IPS DF 6.9 (cell line): ENCODE results near the gene PGC.

Experiments used
- DNase-seq: peaks from one replicate; pipeline ENCODE4 v3.0.0-alpha.2; 2013; ENCODE audit warnings: low read depth, low spot score
- H3K27ac ChIP-seq: one replicate; pipeline ENCODE4 v1.5.1; 2013; ENCODE audit warnings: low read length, control low read depth
- H3K27me3 ChIP-seq: 2 replicates; pipeline ENCODE4 v1.6.1; 2013; ENCODE audit warnings: mild to moderate bottlenecking, low read length; ENCODE audit not compliant: control insufficient read depth, insufficient read depth
- H3K36me3 ChIP-seq: 2 replicates; pipeline ENCODE4 v1.6.1; 2013; ENCODE audit warnings: low read length; ENCODE audit not compliant: control insufficient read depth, insufficient read depth
- H3K4me1 ChIP-seq: 2 replicates; pipeline ENCODE4 v1.6.1; 2013; ENCODE audit warnings: low read length; ENCODE audit not compliant: control insufficient read depth, insufficient read depth
- H3K4me3 ChIP-seq: 2 replicates; pipeline ENCODE4 v1.5.1; 2013; ENCODE audit warnings: mild to moderate bottlenecking, low read length
- H3K9me3 ChIP-seq: 2 replicates; pipeline ENCODE4 v1.6.1; 2013; ENCODE audit warnings: low read length, inconsistent platforms; ENCODE audit not compliant: control insufficient read depth, insufficient read depth
- WGBS: extraction: QIAGEN DNeasy Blood & Tissue Kit; methylation state at CpG from one replicate; pipeline ENCODE4 v1.1.7; 2013; ENCODE audit warnings: mixed read lengths, missing lambda C conversion rate; ENCODE audit not compliant: insufficient read length, insufficient coverage; 5-methylcytosine and 5-hydroxymethylcytosine counted together

Gene PGC

GRCh38 chr6:41785254-41785653 is 38.1 kb upstream of the PGC start:
- H3K27ac ChIP-seq: no peak overlapping the region
- peaks cover 4% of the 10 kb centered on the region; the same call in 1 of the 2 replicates for H3K36me3 ChIP-seq
- peaks cover 5% of the 10 kb centered on the region; the same call in 1 of the 2 replicates for H3K27me3 ChIP-seq
- H3K4me3 ChIP-seq: no peak overlapping the region
- peaks cover 4% of the 10 kb centered on the region for H3K4me1 ChIP-seq
- H3K9me3 ChIP-seq: no peaks in the 10 kb centered on the region
- no peak for DNase-seq
- WGBS: no CpG with 5 or more reads among the region's 11 CpGs

- peaks cover 4% of the 10 kb centered on the region for H3K4me1 ChIP-seq
- H3K4me3 ChIP-seq: no peak overlapping the region
- WGBS: no CpG with 5 or more reads among the region's 5 CpGs
- DNase-seq: no peak
- H3K36me3 ChIP-seq: peaks cover 4% of the 10 kb centered on the region; the same call in 1 of the 2 replicates
- H3K27ac ChIP-seq: no peak overlapping the region
- no peaks in the 10 kb centered on the region for H3K9me3 ChIP-seq
- H3K27me3 ChIP-seq: peaks cover 5% of the 10 kb centered on the region; the same call in 1 of the 2 replicates
Observed at GRCh38 chr6:41784581-41785171, 37.5 kb upstream of the PGC start.

- WGBS: no CpG with 5 or more reads among the region's 6 CpGs
Observed at GRCh38 chr6:41783106-41783780, 36.0 kb upstream of the PGC start.

DNA sequence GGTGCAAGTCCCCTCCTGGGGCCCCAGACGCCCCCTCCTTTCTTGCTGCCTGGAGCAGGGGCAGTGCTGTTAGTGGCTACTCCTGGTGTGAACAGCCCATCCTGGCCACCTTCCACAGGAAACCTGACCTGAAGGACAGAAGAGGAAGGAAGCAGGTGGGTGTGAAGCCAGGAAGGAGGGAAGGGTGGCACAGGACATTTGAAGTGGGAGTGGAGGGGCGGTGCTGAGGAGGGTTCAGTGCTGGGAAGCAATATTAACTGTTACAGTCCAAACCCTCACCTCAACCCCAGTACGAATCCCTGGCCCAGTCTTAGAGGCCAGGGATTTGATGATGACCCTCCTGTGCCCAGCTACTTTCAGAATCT is 34.2 kb upstream of the PGC start:
- H3K27ac ChIP-seq: no peak overlapping the region

More at GRCh38 chr6:41783106-41783780, 36.0 kb upstream of the PGC start:
- Histone ChIP-seq H3K4me1 (peaks cover 4% of the 10 kb centered on the region), H3K27me3 (peaks cover 5% of the 10 kb centered on the region; the same call in 1 of the 2 replicates), H3K27ac (no peak overlapping the region), H3K4me3 (no peak overlapping the region), H3K9me3 (no peaks in the 10 kb centered on the region), H3K36me3 (no peaks in the 10 kb centered on the region)
- no peak for DNase-seq

GRCh38 chr6:41780551-41781365 is 33.6 kb upstream of the PGC start, which contains the start of gene PRICKLE4:
Gene PRICKLE4 (plus strand): TSS chr6:41780782. CDS start chr6:41783474, 2,692 bp downstream.
- Histone ChIP-seq H3K4me1 (peaks cover 3% of the 10 kb centered on the region), H3K4me3 (peak within 1 kb of the TSS; percentile 63; the same call in 1 of the 2 replicates), H3K36me3 (no peaks in the 10 kb centered on the region), H3K9me3 (no peaks in the 10 kb centered on the region), H3K27me3 (peaks cover 4% of the 10 kb centered on the region; the same call in 1 of the 2 replicates), H3K27ac (no peak within 1 kb of the TSS)
- WGBS: no CpG with 5 or more reads among the region's 36 CpGs
- DNase-seq: no peak

More for the DNA sequence above, 34.2 kb upstream of the PGC start:
- no peak for DNase-seq
- no CpG with 5 or more reads among the region's 3 CpGs for WGBS
- peak overlapping the region; percentile 58; the same call in 1 of the 2 replicates for H3K4me3 ChIP-seq
- peaks cover 4% of the 10 kb centered on the region for H3K4me1 ChIP-seq
- peaks cover 5% of the 10 kb centered on the region; the same call in 1 of the 2 replicates for H3K27me3 ChIP-seq
- no peaks in the 10 kb centered on the region for H3K36me3 ChIP-seq
- H3K9me3 ChIP-seq: no peaks in the 10 kb centered on the region

DNA sequence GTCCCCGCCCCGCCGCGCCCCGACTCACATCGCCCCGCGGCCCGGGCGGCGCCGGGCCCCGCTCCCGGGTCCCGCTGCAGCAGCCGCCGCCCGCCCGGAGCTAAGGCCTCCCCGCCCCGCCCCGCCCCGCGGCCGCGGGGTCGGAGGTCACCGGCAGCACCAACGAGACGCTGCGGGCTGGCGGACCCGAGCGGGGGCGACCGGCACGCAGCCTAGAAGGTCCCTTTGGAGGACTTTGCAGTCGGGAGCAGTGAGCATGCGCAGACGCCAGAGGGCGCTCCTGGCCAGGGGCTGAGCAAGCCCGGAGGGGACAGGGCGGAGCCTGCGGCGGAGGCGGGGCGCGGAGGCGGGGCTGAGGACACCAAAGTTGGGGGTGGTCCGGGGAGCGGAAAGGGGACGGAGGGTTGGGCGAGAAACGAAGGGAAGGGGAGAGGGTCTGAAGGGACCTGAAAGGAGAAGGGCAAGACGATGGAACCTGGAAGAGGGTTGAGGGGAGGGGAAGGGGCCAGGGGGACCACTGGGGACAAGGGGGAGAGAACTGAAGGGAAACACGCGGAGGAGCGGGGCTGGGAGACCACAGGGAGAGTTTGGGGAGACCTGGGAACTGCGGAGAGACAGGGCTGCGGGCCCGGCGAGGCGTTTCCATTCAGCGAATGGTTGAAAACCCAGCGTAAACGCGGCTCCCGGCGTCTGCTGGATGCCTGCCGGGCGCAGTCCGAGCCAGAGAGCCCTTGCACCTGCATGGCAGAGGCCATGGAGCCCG is 32.8 kb upstream of the PGC start, which contains the start of gene FRS3:
Gene FRS3, minus strand, starts transcription at position 113 of the 763 bp plus-strand sequence. CDS start 2,913 bp downstream, outside the sequence.
- no CpG with 5 or more reads among the region's 73 CpGs for WGBS
- H3K36me3 ChIP-seq: no peaks in the 10 kb centered on the region
- peak within 1 kb of the TSS; percentile 63; the same call in 1 of the 2 replicates for H3K4me3 ChIP-seq
- no peaks in the 10 kb centered on the region for H3K9me3 ChIP-seq
- H3K4me1 ChIP-seq: peaks cover 2% of the 10 kb centered on the region
- H3K27ac ChIP-seq: no peak within 1 kb of the TSS
- DNase-seq: peak; percentile 92
- no peaks in the 10 kb centered on the region for H3K27me3 ChIP-seq

GRCh38 chr6:41779336-41779735 is 32.1 kb upstream of the PGC start:
- WGBS: no CpG with 5 or more reads among the region's 16 CpGs
- Histone ChIP-seq H3K4me3 (peak overlapping the region; percentile 63; the same call in 1 of the 2 replicates), H3K4me1 (peaks cover 2% of the 10 kb centered on the region), H3K27ac (no peak overlapping the region), H3K27me3 (no peaks in the 10 kb centered on the region), H3K9me3 (no peaks in the 10 kb centered on the region), H3K36me3 (no peaks in the 10 kb centered on the region)
- no peak for DNase-seq

GRCh38 chr6:41778895-41779294 is 31.7 kb upstream of the PGC start:
- Histone ChIP-seq H3K4me3 (peak overlapping the region; percentile 63; the same call in 1 of the 2 replicates), H3K27ac (no peak overlapping the region)

GRCh38 chr6:41777551-41778285 is 30.5 kb upstream of the PGC start:
- Histone ChIP-seq H3K9me3 (no peaks in the 10 kb centered on the region), H3K27ac (no peak overlapping the region), H3K4me3 (no peak overlapping the region), H3K4me1 (peaks cover 2% of the 10 kb centered on the region), H3K36me3 (no peaks in the 10 kb centered on the region), H3K27me3 (no peaks in the 10 kb centered on the region)
- no peak for DNase-seq
- WGBS: no CpG with 5 or more reads among the region's 5 CpGs

More at GRCh38 chr6:41778895-41779294, 31.7 kb upstream of the PGC start:
- Histone ChIP-seq H3K36me3 (no peaks in the 10 kb centered on the region), H3K27me3 (no peaks in the 10 kb centered on the region), H3K4me1 (peaks cover 2% of the 10 kb centered on the region), H3K9me3 (no peaks in the 10 kb centered on the region)
- no peak for DNase-seq
- no CpG with 5 or more reads among the region's 6 CpGs for WGBS
